ENCODE results near the gene CARMIL1. TPM values are rescaled to one million over a fixed set of nuclear protein-coding genes. Genes with fewer than 3 reads are reported as not detected.

Gene CARMIL1
- polyA plus RNA-seq, 1 of the 3 experiments (the other 2 are of a cell fraction), result 1.7 TPM

- TF ChIP-seq RFX5 (IDR thresholded peaks at IDR 0.05; ENCODE audit: low read length), result no peak
- no peak for TF ChIP-seq RAD21 (IDR thresholded peaks at IDR 0.05; ENCODE audit: low read length)
- TF ChIP-seq PBX3 (IDR thresholded peaks at IDR 0.05), result no peak
- TF ChIP-seq, protein P1, sequence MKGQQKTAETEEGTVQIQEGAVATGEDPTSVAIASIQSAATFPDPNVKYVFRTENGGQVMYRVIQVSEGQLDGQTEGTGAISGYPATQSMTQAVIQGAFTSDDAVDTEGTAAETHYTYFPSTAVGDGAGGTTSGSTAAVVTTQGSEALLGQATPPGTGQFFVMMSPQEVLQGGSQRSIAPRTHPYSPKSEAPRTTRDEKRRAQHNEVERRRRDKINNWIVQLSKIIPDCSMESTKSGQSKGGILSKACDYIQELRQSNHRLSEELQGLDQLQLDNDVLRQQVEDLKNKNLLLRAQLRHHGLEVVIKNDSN (IDR thresholded peaks at IDR 0.05; ENCODE audit: borderline replicate concordance, low read depth), result no peak
- TF ChIP-seq POLR2AphosphoS5 (IDR thresholded peaks at IDR 0.05; ENCODE audit: low read depth, low read length), result no peak
- TF ChIP-seq TEAD4 (IDR thresholded peaks at IDR 0.05; ENCODE audit: borderline replicate concordance, insufficient read depth), result no peak
- TF ChIP-seq USF2 (IDR thresholded peaks at IDR 0.05; ENCODE audit: borderline replicate concordance, low read depth, low read length), result no peak
- TF ChIP-seq MXI1 (IDR thresholded peaks at IDR 0.05; ENCODE audit: low read depth, low read length), result no peak
- TF ChIP-seq SMC3 (IDR thresholded peaks at IDR 0.05; ENCODE audit: low read depth, low read length), result no peak
These were observed 233.4 kb downstream of the CARMIL1 start (continued) for GRCh38 chr6:25512560-25512959.

DNA sequence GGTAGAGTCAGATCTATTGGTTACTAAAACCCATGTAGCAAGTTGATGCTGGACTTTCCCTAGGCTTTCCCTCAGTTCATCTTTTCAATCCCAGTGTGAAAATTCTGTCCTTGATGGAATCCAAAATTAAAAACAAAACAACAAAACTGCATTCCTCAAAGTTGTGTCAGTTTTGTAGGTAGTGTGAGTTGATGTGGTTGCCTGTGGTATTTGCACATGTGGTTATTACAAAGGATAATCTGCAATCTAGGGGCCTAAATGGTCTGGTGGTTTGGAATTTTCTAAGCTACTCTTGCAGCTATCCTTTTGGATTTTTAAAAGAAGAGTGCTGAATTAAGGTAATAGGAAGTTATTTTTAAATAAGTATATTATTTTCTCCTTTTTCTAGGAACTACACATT, 240.7 kb downstream of the CARMIL1 start:
- Histone ChIP-seq H3F3A (replicated peaks; ENCODE audit: insufficient read depth) (no peaks in the 10 kb centered on the region), H3K4me2 (no peak overlapping the region), H3K9ac (no peak overlapping the region), H3K9me2 (no peaks in the 10 kb centered on the region), H3K4me3 (ENCODE audit: low read depth in 2 of 2, low read length in 1 of 2) (no peak overlapping the region), H3K79me2 (ENCODE audit: insufficient read depth) (no peaks in the 10 kb centered on the region), H2AFZ (ENCODE audit: low read depth) (no peak overlapping the region), H3K36me3 (replicated peaks in 1 of 2; ENCODE audit: control insufficient read depth in 1 of 2, insufficient read depth in 2 of 2, low read length in 1 of 2) (no peaks in the 10 kb centered on the region), H4K20me1 (ENCODE audit: insufficient read depth) (no peaks in the 10 kb centered on the region), H3K9me3 (no peaks in the 10 kb centered on the region), H3K27ac (ENCODE audit: low read depth in 2 of 2, low read length in 1 of 2) (no peak overlapping the region), H3K27me3 (ENCODE audit: insufficient read depth) (no peaks in the 10 kb centered on the region), H3K4me1 (ENCODE audit: control insufficient read depth in 1 of 2, insufficient read depth in 2 of 2, low read depth in 1 of 2, low read length in 1 of 2) (no peaks in the 10 kb centered on the region; a peak in 1 of 4 replicates)
- ChIA-PET POLR2A (interaction anchor here (0.6 kb wide), 1 partner anchor 227 kb away, joined by 3 read pairs; no protein-coding TSS in a partner anchor), CTCF (interaction anchor here (1.4 to 2.3 kb wide), 3 partner anchors 29 to 240 kb away, joined by 4 to 10 read pairs (median 6); partner anchors contain the start of gene CARMIL1)
- TF ChIP-seq, protein P2, sequence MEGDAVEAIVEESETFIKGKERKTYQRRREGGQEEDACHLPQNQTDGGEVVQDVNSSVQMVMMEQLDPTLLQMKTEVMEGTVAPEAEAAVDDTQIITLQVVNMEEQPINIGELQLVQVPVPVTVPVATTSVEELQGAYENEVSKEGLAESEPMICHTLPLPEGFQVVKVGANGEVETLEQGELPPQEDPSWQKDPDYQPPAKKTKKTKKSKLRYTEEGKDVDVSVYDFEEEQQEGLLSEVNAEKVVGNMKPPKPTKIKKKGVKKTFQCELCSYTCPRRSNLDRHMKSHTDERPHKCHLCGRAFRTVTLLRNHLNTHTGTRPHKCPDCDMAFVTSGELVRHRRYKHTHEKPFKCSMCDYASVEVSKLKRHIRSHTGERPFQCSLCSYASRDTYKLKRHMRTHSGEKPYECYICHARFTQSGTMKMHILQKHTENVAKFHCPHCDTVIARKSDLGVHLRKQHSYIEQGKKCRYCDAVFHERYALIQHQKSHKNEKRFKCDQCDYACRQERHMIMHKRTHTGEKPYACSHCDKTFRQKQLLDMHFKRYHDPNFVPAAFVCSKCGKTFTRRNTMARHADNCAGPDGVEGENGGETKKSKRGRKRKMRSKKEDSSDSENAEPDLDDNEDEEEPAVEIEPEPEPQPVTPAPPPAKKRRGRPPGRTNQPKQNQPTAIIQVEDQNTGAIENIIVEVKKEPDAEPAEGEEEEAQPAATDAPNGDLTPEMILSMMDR (IDR thresholded peaks at IDR 0.05), result no peak
- TF ChIP-seq NFIC (IDR thresholded peaks at IDR 0.05; ENCODE audit: borderline replicate concordance) (no peak), USF2 (IDR thresholded peaks at IDR 0.05; ENCODE audit: borderline replicate concordance, low read depth, low read length) (no peak), IRF3 (IDR thresholded peaks at IDR 0.05; ENCODE audit: low read depth, low read length) (no peak), SIN3A (IDR thresholded peaks at IDR 0.05; ENCODE audit: borderline replicate concordance, low read depth, low read length) (no peak), RXRA (IDR thresholded peaks at IDR 0.05; ENCODE audit: borderline replicate concordance, low read depth) (no peak), MEF2A (IDR thresholded peaks at IDR 0.05; ENCODE audit: borderline replicate concordance, low read depth) (no peak), PBX3 (IDR thresholded peaks at IDR 0.05) (no peak)
- DNase-seq, result no peak
